HG03432 (cell line): ENCODE data around the gene THAP10.
"Not testable (repeated sequence)": the region's sequence is repeated elsewhere in the genome, so short reads cannot be mapped to it uniquely, and the experiment has no call there.

Experiments used
- ATAC-seq: cut with Tn5 transposase; IDR thresholded peaks from one replicate; pipeline ENCODE4 v1.9.1; 2021; ENCODE audit warnings: mild to moderate bottlenecking, moderate library complexity; ENCODE audit not compliant: unreplicated experiment

THAP10 gene

DNA sequence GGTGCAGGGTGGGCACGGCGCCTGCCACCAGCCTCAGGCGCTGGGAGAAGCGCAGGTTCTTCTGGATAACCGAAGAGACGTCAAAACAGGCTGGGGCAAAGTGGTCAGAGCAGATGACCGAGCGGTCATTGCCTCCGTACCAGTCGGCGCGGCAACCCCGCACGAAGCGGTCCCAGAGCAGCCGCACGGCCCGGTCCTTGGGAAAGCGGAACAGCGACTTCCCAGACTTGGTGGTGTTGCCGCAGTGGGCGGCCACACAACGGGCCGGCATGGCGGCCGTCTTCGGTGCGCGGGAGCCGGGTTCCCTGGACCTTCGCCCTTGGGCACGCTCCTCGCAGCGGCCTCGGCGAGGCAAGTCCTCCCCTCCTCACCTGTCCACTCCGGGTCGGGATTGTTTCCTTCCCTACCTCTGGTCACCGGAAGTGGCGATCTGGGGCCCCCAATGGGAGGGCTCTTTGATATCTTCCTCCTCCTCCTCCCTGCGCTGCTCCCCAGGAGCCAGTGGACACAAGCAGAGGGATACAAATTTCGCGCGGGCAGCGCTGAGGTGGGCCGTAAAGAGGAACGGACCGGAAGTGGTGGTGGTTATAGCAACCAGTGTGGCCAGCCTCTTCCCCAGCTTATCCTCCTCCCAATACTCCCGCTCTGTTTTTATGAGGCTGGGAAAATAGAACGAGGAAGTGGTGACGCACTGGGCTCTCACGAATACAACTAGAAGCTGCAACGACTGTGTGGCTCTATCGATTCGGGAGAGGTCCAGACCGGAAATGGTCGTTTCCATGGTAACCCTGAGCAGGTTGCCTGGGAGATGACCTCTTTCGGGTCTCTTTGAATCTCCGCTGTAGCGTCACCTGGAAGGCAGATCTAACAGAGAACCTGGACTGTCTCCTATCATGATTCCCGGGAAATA lies at the start of gene THAP10, which contains the start of gene LRRC49:
THAP10 (minus strand) TSS at position 432 of the 910 bp plus-strand sequence; CDS start at position 271, 161 bp downstream.
LRRC49 (plus strand) TSS at position 825 of the 910 bp plus-strand sequence; CDS start at position 894, 69 bp downstream.
- ATAC-seq, result peak; percentile 89

DNA sequence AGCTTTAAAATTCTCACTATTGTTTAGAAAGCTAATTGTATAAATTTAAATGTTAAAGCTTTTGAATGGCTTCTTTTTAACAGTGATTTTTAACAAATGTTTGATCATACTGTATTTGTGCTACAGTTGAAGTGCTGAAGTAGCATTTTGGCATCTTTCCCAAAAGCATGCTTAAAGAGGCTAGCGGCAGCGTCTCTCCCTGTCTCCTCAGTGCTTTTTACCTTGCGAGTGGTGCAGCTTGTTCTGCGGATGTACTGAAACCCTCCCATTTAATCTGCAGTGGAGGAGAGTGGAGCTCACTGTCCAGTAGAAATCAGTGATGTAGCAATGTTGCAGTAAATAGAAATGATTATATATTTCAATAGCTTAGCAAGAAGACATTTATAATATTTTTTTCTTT lies 44.1 kb upstream of the THAP10 start:
- no peak for ATAC-seq

DNA sequence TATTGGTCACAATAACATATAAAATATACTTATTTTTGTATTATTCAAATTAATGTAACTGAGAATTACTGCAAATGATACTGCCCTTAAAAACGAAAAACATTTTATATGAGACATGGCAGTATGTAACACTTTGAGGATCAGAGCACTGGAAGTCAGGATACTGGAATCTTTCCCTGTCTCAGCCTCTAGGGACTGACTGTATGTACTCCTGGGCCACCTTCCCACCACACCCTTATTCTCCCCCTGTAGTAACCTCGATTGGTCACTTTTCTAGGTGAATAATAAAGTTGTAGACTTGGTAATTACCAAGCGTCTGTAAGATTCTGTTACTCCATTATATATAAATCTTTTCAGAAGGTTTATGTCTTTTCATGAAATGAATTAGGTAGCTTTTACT lies 43.4 kb upstream of the THAP10 start:
- no peak for ATAC-seq

DNA sequence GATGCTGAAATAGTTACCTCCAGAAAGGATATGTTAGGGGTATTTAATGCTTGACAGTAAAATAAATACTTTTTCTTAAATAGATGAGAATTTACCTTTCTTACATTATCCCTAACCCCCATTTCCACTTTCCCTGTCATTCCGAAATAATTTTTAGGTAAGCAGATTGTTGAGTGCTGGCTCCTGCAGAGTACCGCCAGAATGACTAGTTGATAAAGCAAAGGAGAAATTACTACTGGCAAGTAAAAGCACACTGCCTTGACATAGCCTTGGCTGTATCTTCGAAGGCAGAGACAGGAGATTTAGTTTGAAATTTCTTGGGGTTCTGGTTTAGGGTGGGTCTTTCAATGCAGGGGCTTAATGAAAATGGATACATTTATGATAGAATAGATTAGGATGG lies 41.2 kb upstream of the THAP10 start:
- no peak for ATAC-seq

DNA sequence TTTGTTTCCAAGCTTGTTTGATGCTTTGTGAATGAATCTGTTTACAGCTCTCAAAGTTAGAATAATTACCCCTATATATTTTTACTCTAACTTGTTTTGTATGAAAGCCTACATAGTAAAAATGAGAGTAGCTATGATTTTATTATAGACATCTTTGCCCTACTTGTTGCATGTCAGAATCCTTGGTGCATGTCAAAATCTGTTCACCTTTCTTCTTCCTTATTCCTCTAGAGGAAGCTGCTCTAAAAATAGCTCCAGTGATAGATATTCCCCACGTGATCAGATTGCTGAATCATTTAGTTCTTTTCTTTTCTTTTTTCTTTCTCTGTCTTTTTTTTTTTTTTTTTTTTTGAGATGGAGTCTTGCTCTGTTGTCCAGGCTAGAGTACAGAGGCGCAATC lies 40.2 kb upstream of the THAP10 start:
- no peak for ATAC-seq

DNA sequence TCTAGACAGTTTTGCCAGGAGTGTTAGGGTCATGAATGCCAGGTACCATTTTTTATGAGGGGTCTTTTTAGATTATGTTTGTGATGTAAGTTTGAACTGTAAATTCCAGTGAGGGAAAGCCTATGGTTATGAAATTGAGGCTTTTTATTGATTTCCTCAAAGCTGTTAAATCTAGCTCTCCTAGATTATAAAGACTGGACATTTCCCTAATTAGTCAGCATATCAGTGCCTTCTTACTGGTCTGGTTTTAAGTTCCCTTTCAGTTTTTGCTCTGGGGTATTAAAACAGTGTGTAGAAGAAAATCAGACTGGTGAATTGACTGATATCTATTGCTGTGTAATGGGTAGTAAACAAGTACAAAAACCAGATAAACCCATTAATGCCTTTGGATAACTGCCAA lies 39.6 kb upstream of the THAP10 start:
- ATAC-seq, result no peak

DNA sequence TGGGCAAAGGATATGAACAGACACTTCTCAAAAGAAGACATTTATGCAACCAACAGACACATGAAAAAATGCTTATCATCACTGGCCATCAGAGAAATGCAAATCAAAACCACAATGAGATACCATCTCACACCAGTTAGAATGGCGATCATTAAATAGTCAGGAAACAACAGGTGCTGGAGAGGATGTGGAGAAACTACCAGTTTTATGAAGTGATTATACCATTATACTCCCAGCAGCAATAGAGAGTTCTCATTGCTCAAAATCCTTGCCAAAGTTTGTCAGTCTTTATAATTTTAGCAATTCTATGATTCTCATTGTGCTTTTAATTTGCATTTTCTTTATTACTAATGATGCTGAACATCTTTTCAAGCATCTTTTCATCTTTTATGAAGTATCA lies 34.7 kb upstream of the THAP10 start:
- ATAC-seq, result not testable (repeated sequence)

DNA sequence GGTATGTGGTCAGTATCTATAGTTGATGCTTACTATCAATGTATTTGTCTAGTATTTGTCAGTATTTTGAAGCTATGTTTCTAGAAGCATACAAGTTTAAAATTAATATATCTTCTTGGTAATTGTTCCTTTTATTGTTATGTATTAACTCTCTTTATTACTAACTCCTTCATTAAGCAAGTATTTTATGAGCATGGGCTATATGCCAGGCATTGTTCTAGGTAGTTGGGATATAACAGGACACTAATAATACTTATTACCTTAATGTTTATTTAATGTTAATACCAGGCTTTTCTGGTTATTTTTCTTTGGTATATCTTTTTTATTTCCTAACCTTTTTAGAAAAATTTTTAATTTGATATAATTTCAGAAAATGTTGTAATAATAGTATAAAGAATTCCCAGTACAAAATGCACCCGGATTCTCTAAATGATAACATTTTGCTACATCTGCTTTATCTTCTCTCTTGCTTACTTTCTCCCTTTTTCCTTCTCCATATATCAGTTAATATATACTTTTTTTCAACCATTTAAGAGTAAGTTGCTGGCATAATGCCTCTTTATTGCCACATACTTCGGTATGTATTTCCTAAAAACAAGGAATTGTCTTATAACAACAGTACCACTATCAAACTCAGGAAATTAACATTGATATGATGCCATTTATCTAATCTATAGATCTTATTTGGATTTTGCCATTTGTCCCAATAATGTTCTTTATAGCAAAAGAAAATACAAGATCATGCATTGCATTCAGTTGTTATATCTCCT lies 31.3 kb upstream of the THAP10 start:
- ATAC-seq, result no peak

DNA sequence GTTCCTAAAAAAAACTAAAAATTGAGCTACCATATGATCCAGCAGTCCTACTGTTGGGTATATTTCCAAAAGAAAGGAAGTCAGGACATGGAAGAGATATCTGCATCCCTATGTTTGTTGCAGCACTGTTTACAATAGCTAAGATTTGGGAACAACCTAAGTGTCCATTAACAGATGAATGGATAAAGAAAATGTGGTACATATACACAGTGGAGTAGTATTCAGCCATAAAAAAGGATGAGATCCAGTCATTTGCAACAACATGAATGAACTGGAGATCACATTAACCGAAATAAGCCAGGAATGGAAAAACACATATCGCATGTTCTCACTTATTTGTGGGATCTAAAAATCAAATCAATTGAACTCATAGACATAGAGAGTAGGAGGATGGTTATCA lies 29.9 kb upstream of the THAP10 start:
- ATAC-seq, result no peak

DNA sequence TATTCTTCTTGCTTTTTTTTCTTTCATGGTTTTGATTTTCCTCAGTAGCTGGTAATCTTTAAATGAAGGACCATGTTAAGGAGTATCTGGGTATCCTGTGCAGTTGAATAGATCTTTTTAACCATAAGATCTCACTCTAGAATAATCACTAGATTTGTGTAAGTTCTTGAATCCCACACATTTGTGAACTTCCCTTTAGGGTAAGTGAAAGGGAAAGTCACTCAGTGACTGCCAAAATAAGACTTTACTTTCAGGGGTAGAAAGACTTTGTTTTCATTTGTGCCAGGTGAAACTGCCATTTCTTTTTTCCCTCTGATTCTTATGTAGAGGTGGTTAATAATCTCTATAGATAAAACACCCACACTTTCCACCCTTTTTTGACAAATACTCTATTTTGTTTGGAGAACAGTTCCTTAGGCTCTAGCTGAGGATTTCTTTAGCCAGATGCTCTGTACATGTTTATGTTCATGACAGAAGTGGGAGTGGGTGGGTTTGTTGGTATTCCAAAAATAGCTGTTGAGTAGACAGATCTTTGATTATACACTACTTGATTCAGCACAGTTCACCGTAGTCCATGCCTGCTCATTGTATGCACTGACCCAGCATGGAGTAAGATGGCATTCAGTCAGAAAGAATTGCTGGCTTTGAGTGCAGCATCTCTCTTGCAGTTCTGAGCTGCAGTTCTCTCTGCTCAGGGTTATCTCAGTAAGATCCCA lies 28.9 kb upstream of the THAP10 start:
- no peak for ATAC-seq

DNA sequence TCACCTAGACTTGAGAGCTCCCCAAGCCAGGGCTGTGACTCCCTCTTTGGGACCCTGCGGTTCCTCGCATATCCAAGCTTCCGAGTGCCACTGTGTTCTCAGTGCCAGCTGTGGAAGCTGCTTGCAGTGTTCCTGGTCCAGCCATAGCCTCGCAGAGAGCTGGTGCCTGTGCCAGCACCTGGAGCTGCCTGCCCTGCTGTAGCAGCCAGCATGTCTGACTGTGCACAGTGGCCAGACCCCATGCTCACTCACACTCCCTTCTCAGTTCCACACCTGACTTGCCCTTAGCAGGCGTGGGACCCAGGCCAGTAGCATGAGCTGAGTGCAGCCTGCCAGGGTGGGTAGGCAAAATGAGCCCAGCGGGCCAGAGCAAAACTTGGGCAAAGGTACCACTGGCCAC lies 25.7 kb upstream of the THAP10 start:
- ATAC-seq, result no peak

DNA sequence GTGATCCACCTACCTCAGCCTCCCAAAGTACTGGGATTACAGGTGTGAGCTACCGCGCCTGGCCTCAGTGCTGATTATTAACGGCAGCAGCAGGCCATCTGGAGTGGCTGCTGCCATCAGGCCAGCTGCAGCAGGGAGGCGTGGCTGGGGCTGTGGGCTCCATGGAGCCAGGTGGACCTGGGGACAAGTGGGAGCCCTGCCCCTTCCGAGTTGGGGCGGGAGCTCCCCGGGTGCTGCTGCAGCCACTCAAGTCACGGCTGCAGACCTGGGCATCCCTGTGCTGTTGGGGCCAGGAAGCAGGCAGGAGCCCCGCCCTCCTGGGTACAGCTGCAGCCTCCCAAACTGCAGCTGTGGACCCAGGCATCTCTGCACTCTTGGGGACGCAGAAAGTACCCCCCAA lies 24.3 kb upstream of the THAP10 start:
- ATAC-seq, result no peak

DNA sequence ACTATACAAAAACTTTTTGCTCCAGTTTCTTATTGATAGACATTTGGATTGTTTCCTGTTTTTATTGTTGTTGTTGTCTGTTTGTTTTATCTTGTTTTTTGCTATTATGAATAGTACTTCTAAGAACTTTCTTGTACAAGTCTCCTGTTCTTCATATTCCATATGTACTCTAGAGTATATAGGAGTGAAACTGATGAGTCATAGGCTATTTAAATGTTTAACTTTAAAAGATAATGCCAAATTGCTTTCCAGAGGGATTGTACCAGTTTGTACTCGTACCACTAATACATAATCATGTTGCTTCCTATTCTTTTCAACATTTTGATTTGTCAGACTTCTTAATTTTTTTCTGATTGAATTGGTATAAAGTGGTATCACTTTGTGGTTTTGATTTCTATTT lies 20.0 kb upstream of the THAP10 start:
- ATAC-seq, result no peak

DNA sequence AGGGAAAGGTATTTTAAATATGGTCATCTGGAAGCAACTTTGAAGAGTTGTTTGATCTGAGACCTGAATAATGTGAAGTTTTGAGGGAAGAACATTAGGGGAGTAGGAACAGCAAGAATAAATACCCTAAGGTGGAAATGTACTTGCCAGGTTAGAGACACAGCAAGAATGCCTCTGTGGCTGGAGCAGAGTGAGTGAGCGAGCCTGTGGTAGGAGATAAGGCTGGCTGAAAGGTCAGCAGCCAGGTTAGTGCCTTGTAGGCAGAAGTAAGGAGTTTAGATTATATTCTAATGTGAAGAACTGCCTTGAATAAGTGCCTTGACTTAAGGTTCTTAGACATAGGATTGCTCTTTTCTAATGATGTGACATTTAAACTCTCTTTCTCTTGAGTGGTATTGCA lies 18.7 kb upstream of the THAP10 start:
- ATAC-seq, result no peak

DNA sequence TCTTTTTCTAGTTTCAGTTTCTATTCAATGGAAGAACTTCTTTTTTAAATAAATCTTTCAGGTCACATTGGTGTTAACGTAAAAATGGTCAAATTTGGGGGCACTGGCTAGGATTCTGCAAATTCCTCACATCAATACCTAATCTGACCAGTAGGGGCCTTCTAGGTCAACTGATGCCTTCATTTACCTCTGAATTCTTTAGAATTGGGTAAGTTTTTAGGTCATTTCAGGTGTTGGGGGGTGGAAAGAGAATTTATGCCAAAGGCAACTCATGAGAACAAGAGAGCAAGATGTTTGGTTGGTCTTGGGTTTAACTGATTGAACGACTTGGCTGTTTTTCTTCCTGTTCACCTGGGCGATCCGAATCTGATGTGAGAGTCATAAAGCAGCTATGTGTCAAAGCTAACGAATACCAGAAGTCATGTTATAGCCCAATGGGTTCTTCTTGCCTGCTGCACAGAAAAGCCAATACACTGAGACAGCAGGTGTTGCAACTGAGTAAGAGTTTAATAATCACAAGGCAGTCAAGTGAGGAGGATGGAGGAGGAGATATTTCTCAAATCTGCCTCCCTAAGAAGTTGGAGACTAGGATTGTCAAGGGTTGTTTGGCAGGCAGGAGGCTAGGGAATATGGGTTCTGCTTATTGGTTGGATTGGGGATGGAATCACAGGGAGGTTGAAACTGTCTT lies 15.7 kb upstream of the THAP10 start:
- ATAC-seq, result no peak

DNA sequence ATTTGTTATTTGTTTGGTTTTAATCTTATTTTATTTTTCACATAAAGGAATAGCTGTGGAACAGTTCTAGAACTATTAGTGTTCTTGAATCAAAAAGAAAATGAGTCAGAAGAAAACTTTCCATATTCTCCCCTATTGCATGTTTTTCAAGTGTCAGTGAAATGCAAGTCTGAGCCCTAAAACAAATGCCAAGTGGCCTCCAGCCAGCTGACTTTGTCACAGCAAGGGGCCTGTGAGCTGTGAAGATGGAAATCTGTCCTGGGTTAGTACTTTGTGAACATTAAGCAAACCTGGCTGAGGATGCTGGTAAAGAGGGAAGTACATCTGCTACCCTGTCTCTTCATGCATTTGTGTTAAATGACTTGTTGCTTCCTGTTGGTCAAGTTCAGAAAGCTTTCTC lies 14.6 kb upstream of the THAP10 start:
- ATAC-seq, result no peak

DNA sequence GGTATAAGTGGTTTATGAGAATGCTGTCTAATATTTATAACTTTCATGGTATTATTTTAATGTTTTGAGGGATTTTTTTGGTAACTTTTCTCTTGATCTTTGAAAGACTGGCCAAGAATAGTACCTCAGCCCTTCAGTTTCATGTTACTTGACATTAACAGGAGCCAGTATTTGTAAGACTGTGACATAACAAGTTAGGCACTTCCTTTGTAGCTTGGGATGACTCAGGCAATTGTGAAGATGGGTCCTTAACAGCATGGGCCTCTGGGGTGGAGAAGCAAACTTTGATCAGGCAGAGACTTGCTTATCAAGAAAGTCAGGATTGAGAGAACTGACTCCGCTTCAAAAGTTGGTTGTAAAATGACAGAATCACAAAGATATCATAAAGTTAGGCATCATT lies 9.9 kb upstream of the THAP10 start:
- no peak for ATAC-seq

DNA sequence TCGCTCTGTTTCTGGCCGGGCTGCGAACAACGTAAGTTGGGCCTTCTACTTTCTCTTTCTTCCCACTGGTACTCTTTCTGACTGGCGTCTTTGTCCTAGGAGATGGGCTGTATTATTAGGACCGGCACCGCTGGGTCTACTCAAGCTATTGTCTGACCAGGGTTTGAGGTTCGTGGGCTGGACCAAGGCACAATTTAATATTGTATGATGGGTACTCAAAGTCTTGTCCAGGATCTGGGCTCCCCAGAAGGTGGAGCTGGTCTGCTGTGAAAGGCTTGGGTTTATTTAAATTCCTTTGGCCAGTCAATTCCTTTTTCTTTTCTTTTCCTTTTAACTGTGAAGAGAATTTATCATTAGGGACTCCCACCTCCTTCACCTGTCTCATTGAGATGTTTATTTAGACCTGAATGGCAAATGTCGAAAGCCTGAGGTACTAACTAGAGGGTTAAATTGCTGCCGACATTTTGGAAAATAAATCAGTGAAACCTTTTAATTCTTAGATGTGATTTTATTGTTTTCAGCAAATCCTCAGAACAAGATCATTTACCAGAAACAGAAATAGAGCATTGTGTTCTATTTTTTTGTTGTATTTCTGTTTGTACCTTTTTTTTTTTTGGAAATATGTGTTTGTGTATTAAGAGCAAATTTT lies 803 bp upstream of the THAP10 start:
- peak; percentile 17 for ATAC-seq

DNA sequence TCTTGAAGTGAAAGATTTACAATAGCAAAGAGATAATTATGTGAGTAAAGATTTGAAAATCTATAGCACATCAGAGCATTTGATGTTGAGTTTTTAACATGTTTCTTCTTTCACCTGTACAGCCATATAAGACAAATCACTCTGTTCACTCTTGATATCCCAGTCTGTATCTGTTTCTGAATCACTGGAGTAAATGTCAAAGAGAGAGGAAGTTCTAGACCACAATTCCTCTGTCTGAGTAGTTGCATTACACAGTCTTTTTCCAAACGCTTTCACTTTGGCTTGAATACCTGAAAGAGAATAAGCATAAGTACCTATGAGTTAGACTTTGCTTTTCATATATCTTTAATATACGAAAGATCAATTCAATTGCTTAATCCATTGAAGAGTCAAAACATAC lies 9.9 kb downstream of the THAP10 start:
- ATAC-seq, result no peak

DNA sequence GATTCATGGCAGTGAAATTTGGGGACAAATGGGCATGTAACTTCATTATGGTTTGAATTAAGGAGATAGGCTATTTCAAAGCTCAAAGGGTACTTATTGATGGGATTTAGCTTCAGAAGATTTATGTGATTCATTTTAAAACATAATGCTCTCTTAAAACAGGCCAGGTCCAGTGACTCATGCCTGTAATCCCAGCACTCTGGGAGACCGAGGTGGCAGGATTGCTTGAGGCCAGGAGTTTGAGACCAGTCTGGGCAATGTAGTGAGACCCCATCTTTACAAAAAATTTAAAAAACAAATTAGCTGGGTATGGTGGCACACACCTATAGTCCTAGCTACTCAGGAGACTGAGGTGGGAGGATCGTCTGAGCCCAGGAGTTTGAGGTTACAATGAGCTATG lies 11.5 kb downstream of the THAP10 start:
- no peak for ATAC-seq
